HG02623 (cell line): ENCODE data around the gene CHMP4B.

Experiments
- ATAC-seq: cut with Tn5 transposase; IDR thresholded peaks from one replicate; pipeline ENCODE4 v1.9.1; 2021; ENCODE audit warnings: moderate library complexity; ENCODE audit not compliant: unreplicated experiment

The CHMP4B gene

GRCh38 chr20:33859751-33860150, 48.6 kb downstream of the CHMP4B start:
- ATAC-seq = no peak

GRCh38 chr20:33861458-33861857, 50.3 kb downstream of the CHMP4B start:
- ATAC-seq = no peak

DNA sequence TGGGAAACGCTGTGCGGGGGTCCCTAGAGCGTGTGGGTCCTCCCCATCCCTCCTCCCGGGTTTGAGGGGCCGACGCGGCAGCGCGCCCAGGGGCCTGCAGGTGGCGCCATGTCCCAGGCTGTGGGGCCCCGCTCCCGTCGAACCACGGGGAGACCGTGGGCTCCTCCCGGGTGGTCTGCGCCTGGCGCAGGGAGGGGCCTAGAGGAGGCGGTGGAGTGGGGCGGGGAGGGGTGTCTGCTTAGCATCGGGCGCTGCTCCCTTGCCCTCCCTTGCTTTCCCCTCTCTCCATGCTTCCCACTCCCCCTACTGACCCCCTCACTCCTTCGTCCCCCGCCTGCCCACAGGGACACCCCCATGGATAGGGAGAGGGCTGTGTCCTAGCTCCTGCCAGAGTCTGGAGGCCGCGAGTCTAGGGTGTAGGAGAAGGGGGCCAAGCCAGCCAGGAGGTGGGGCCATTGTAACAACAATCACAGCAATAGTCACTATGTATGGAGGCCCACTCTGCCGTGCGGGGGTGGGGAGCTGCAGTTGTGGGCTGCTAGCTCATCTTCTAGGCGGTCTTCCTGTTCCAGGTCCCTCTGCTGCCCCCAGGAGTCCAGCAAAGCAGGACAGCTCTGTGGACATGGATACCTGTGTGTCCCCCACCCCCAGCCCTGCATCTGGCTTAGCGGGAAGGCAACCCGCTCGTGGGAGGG, 51.7 kb downstream of the CHMP4B start:
- ATAC-seq = no peak

- no peak for ATAC-seq
Observed at GRCh38 chr20:33863440-33864323, 52.5 kb downstream of the CHMP4B start.

DNA sequence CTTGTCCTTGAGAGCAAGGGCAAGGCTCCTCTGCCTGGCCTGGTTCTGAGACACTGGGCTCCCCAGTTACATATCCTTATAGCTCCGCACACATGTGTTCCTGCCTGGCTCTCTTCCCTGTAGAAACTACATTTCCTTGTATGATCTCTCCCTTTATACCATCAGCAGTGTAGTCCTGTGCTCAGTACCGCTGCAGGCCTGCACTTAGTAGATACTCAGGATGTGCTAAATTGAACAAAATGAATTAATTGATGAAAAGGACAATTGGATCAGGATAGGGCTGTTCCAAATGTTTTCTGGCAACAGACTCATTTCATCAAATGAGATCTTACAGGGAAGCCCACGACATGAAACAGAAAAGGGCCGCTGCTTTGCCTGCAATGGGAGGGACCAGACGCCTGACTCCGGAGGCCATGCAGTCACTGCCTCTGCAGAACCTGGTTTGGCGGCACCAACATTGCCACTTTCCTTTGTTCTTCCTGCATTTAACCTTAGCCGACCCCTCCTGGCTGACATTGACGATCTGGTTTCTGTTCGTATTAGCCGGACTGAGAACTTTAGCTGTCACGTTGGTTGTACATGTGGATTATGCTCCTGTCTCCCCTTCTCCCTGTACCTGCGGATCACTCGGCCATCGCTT, 53.3 kb downstream of the CHMP4B start:
- ATAC-seq = no peak

DNA sequence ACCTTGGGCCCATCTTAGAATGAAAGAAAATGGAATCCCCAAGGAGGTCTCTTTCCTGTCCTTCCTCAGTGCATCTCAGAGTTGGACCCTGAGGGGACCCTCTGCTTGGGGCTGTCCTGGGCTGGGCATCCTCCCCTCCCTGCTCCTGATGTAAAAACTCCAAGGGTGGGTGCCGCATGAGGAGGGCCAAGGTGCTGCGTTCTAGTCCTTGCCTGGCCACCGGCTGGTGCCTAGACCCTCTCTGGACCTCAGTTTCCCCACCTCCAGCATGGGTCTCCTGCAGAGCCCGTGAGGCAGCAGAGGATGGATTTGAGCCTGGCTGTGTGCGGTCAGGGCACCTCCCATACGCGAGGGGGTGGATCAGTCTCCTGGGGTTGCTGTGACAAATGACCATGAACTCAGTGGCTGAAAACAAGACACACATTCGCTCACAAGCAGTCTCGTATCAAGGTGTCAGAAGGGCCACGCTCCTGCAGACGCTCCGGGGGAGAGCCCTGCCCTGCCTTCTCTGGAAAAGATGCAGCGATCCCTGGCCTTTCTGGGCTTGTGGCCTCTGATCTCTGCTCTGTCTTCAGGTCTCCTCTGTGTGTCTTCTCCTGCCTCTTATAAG, 54.7 kb downstream of the CHMP4B start:
- ATAC-seq = no peak

- ATAC-seq = no peak
Observed at GRCh38 chr20:33866398-33867100, 55.4 kb downstream of the CHMP4B start.

DNA sequence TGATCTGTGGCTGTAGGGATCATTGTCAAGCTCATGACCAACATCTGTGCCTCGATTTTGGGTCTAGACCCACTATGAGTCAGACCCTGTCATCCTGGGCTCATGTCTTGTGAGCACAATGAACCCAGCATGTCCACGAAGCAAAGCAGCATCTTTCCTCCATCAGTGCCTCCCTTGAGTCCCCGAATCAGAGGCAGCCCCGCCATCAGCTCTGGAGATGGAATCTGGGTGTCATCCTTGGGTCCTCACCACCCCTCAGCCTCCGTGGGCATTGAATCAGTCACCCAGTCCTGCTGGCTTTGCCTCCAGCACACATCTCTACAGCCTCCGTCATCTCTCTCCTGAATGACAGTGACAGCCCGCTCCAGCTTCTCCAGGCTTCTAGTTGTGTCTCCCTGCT, 56.9 kb downstream of the CHMP4B start:
- no peak for ATAC-seq

DNA sequence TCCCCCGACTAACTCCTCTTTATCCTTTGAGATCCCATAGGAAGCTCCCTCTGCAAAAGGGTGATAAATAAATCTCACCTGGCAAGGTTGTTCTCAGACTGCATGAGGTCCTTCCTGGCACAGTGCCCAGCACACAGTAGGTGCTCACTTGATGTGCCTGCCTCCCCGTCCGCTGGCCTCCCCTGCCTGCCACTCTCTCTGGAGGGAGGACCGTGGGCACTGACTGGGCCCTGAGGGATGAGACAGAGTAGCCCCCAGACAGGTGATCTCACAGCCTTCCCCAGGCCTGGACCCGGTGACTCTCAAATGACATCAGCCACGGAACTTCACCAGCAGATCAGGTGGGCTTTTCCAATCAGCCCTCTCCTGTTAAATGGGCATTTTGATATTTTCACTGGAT, 57.4 kb downstream of the CHMP4B start:
- ATAC-seq = no peak

- ATAC-seq = no peak
Observed at GRCh38 chr20:33869283-33869682, 58.1 kb downstream of the CHMP4B start.

DNA sequence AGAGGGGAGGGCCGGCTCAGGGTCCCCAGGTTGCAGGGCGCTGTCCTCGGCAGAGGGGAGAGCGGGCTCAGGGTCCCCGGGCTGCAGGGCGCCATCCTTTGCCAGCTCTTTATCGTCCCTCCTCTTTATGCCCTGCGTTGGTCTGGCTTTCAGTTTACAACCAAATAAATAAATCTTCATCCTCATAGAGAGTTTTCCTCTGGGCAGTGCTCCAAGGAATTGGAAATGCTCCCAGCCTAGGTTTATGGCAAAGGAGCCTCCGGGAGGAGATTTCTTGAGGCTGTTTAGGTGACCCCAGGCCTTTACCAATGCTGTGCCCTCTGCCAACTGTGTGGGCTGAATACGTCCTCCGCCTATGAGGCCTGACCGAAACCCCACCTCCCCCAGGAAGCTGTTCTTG, 60.2 kb downstream of the CHMP4B start:
- no peak for ATAC-seq

GRCh38 chr20:33874129-33874528, 63.0 kb downstream of the CHMP4B start:
- no peak for ATAC-seq

DNA sequence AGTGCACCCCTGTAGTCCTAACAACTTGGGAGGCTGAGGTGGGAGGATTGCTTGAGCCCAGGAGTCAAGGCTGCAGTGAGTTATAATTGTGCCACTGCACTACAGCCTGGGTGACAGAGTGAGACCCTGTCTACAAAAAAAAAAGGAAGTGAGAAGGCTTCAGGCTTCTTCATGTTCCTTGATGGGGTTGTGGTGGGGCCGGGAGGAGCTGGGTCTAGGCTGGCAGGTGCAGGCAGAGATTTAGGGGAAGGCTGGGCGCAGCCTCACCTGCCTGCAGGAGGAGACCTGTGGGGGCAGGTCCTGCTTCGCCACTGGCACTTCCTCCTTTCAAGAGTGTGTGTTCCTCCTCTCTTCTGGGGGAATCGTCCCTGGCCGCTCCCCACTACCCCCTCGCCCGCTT, 63.9 kb downstream of the CHMP4B start:
- peak; percentile 64 for ATAC-seq

DNA sequence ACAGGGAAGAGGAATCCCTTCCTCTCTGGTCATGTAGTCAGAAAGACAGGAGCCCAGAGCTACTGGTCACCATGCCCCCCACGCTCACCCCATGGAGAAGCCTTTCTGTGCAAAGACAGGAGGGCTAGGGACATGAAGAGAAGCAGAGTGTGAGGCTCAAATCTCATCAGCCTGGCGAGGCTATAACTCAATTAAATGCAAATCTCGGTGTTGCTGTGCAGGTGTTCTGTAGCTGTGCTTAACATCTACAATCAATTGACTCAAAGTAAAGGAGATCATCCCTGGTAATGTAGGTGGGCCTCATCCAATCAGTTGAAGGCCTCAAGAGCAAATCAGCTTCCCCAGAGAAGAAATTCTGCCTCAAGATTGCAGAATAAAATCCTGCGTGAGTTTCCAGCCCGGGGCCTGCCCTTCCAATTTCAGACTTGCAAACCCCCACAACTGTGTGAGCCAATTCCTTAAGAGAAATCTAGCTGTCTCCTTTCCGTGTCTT, 64.4 kb downstream of the CHMP4B start:
- no peak for ATAC-seq

GRCh38 chr20:33878583-33878982, 67.4 kb downstream of the CHMP4B start:
- no peak for ATAC-seq

- no peak for ATAC-seq
Observed at GRCh38 chr20:33880396-33880795, 69.2 kb downstream of the CHMP4B start.

DNA sequence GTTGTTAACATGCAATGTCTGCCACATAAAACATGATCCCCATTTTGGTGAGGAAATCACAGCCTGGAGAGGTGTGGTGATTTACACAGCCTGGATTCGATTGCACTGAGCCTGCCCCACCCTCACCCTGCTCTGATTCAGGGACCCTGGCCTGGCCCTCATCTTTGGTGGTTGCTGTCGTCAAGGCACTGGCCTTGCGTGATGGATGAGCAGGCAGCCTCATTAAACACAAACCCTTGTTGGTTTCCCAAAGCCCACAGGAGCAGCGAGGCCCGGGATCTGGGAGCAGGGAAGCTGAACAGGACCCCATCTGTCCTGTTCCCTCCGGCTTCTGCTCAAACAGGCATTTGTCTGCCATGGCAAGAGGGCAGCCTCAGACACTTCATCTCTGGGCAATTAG, 70.8 kb downstream of the CHMP4B start:
- ATAC-seq = no peak

DNA sequence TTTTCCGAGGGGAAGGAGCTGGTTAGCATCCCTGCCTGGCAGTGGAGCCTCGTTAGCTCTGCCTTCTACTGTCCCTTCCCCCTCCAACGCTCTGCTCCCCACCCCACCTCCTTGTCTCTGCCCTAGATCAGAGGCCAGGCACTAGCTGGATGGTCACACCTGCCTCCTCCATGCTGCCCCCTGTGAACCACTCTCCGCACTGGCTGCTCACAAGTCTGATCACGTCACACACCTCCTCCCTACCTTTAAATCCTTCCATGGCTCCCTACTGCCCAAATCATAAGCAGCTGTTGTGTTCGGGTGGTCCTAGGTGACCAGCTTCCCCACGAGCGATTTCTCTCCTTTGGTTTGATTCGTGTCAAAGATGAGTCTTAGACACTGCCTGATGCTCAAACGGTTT, 71.3 kb downstream of the CHMP4B start:
- no peak for ATAC-seq

- ATAC-seq = no peak
Observed at GRCh38 chr20:33883164-33883563, 72.0 kb downstream of the CHMP4B start.

DNA sequence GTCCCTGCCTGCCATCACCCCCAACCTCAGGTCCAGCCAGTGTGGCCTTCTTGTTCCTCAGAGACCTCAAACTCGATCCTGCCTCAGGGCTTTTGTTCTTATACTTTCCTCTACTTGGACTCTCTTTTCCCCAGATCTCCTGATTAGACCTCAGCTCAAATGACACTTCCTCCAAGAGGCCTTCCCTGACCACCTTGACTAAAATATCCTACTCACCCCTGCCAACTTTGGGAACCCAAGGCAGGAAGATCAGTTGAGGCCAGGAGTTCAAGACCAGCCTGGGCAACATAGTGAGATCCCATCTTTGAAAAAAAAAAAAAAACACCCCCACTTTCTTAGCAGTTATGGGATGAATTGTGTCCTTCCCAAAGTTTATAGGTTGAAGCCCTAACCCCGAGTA, 73.5 kb downstream of the CHMP4B start:
- ATAC-seq = no peak

DNA sequence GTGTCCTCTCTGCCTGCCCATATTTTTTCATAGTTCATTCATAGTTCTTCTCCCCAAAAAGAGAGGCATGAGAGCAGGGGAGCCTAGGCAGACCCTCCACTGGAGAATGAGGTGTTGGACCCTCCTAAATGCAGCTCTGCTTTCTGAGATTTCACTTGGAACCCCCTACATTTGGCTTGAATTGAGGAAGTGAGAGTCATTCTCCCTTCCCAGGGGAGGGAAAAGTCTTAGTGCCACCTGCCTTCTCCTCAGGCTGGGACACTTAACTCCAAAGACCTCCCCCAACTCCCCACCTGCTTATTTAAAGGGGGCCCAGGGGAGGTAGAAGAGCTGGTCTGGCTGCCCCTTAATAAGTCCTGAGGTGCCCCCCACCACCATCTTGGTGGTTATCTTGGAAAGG, 78.2 kb downstream of the CHMP4B start:
- no peak for ATAC-seq
